ENCODE results near the gene C1QTNF9.
"Not testable (repeated sequence)": the region's sequence is repeated elsewhere in the genome, so short reads cannot be mapped to it uniquely, and the experiment has no call there.

DNA sequence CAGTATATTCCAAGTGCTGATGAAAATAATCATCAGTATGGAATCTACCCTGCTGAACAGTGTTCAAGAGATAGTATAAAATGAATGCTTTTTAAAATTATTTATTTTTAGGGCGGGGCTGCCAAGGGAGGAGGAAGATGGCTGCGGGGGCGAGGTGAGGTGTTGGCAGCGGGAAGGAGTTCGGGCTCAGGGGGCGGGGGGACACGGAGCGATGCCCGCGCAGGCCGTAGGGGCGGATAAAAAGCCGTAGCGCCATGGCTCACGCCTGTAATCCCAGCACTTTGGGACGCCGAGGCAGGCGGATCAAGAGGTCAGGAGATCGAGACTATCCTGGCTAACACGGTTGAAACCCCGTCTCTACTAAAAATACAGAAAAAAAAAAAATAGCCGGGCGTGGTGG is 18.2 kb downstream of the C1QTNF9 start:
- TF ChIP-seq, protein P1, sequence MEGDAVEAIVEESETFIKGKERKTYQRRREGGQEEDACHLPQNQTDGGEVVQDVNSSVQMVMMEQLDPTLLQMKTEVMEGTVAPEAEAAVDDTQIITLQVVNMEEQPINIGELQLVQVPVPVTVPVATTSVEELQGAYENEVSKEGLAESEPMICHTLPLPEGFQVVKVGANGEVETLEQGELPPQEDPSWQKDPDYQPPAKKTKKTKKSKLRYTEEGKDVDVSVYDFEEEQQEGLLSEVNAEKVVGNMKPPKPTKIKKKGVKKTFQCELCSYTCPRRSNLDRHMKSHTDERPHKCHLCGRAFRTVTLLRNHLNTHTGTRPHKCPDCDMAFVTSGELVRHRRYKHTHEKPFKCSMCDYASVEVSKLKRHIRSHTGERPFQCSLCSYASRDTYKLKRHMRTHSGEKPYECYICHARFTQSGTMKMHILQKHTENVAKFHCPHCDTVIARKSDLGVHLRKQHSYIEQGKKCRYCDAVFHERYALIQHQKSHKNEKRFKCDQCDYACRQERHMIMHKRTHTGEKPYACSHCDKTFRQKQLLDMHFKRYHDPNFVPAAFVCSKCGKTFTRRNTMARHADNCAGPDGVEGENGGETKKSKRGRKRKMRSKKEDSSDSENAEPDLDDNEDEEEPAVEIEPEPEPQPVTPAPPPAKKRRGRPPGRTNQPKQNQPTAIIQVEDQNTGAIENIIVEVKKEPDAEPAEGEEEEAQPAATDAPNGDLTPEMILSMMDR (IDR thresholded peaks at IDR 0.05; ENCODE audit: borderline replicate concordance, extremely low read depth, low read length, poor library complexity, severe bottlenecking) = not testable (repeated sequence)
- TF ChIP-seq EZH2 (IDR thresholded peaks at IDR 0.05; ENCODE audit: borderline replicate concordance, low read depth, low read length, severe bottlenecking) = not testable (repeated sequence)
